CD4-positive, alpha-beta T cell treated with Interleukin-6 at 100 ng/mL for 8 hours (primary cell): ENCODE measurements around the gene MYO18A.

Source experiments
- DNase-seq: peaks from one replicate; pipeline ENCODE4 v3.0.0-alpha.2; 2020; ENCODE audit warnings: mixed read lengths, low spot score

The MYO18A gene

GRCh38 chr17:29080965-29081364 is 99.2 kb downstream of the MYO18A start:
- no peak for DNase-seq

GRCh38 chr17:29080323-29080722 is 99.9 kb downstream of the MYO18A start:
- no peak for DNase-seq

- DNase-seq: no peak
Observed at GRCh38 chr17:29079887-29080286, 100.3 kb downstream of the MYO18A start.

- no peak for DNase-seq
Observed at GRCh38 chr17:29079433-29079832, 100.8 kb downstream of the MYO18A start.

- DNase-seq: no peak
Observed at GRCh38 chr17:29078183-29079045, 101.8 kb downstream of the MYO18A start.

GRCh38 chr17:29077320-29077719 is 102.9 kb downstream of the MYO18A start:
- DNase-seq: no peak

DNA sequence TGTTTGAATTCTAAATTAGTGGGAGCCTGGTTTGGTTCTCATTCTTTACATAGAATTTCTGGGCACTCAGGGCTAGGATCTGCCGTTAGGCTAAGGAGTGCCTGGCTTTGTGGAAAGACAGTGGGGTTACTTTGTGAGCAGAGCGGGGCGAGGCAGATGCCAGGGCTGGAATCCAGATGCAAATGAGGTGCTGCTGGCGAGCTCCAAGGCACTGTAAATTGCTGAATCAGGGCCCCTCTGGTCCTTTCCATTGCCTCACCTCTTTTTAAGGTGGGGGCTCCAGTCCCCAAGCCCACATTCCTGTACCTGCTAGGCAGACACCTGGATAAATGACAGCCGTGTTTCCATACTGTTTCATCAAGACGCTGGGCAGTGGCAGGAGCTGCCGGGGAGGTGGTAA is 103.5 kb downstream of the MYO18A start:
- DNase-seq: no peak

GRCh38 chr17:29076087-29076486 is 104.1 kb downstream of the MYO18A start:
- DNase-seq: no peak

DNA sequence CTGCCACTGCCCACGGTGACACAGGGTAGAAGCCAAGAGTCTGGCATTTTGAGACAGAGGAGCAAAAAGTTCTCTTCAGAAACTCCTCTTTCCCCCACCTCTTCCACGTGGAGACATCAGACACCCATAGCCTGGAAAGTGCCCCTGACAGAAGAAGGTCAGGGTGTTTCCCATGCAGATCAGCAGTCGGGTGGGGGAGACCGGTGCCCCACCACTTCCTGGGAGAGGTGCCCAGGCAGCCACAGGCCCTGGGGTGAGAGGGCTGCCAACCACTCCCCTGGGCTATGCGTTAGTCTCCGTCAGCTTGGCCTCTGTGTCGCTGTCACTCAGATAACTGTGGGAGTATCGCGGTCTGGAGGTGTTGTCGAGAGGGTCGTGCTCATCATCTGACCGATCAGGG is 105.7 kb downstream of the MYO18A start:
- DNase-seq: no peak

DNA sequence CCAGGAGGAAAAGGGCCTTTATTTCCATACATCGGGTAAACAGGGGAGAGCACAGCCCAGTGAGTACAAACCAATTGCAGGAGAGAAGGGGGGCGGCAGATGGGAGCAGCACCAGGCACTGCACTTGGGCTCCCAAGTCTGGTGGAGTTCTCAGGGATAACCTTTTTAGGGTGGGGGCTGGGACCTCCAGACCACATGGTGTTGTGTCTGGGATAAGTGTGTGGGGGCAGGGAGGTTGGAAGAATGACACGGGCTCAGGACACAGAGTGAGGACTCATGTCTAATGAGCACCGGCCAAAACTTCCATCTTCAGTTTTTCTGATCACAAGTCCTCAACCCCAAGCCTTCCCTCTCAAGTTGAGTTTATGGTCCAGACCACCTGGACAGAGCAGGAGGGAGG is 106.7 kb downstream of the MYO18A start:
- no peak for DNase-seq

- DNase-seq: no peak
Observed at GRCh38 chr17:29073045-29073444, 107.2 kb downstream of the MYO18A start.

DNA sequence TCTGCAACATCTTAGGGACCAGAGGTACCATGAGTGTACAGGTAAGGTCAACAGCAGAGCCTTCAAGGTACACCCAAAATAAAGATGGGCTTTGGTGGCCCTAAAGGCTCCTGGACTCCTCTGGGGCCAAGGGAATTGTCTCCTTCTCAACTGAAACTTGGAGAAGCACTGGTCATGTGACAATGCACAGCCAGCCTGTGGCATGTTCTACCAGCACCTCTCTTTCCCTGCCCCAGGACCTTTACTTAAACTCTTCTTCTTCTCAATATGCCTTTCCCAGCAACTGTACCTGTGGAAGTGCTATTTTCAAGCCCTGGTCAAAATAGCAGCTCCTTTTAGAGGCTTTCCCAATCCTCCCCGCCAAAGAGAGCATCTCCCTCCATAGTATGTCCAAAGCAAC is 108.9 kb downstream of the MYO18A start:
- DNase-seq: no peak

- no peak for DNase-seq
Observed at GRCh38 chr17:29070781-29071180, 109.4 kb downstream of the MYO18A start.

GRCh38 chr17:29070308-29070707 is 109.9 kb downstream of the MYO18A start:
- no peak for DNase-seq

DNA sequence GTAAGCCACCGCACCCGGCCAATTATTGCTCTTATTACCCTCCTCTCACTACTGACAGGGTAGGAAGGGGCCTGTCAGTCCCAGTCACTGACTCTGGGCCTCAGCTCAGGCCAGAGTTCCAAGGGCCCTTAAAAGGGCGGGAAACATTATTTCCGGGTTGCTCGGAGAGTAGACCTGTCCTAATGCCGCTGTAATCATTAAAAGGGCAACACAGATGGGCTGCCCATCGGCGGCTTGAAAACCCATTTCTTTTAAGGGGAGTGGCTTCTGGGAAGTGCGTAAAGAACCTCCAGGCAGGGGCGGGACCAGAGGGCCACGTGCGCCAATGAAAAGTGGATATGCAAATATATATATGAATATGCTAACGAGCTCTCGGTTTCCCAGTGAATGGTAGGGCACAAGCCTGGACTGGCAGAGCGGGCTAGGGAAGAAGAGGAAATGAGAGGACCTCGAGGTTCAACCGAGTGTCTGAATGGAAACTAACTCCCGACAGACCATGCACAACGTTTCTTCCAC is 110.6 kb downstream of the MYO18A start:
- DNase-seq: no peak

DNA sequence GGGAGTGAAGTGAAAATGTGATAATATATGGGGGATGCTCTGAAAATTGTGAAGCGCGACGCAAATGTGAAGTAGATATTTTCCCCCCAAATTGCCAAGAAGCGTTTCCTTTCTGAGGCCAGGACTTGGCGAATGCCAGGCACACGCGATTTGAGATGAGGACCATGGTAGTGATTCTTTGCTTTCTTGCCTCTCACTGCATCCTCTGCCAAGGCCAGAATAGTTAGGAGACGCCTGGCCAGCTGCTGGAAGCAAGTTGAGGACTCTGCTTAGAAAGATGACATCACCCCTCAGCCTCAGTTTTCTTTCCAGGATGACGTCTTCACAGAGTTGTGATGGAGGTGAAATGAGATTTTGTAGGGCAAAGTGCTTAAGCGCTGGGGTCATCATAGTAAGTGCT is 111.4 kb downstream of the MYO18A start:
- no peak for DNase-seq

- DNase-seq: no peak
Observed at GRCh38 chr17:29066606-29067005, 113.6 kb downstream of the MYO18A start.

GRCh38 chr17:29066047-29066446 is 114.2 kb downstream of the MYO18A start:
- DNase-seq: no peak

DNA sequence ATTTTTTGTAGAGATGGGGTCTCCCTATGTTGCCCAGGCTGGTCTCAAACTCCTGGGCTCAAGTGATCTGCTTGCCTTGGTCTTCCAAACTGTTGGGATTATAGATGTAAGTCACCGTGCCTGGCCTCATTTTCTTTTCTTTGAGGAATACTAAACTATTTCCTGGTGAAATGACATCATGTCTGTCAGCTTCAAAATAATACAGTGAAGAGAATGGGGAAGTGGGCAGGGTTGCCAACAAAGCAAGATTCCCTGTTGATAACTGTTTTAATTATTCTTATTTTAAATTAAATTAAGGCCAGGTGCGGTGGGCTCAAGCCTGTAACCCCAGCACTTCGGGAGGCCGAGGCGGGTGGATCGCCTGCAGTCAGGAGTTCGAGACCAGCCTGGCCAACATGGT is 116.2 kb downstream of the MYO18A start:
- DNase-seq: no peak

- DNase-seq: no peak
Observed at GRCh38 chr17:29062215-29062614, 118.0 kb downstream of the MYO18A start.

DNA sequence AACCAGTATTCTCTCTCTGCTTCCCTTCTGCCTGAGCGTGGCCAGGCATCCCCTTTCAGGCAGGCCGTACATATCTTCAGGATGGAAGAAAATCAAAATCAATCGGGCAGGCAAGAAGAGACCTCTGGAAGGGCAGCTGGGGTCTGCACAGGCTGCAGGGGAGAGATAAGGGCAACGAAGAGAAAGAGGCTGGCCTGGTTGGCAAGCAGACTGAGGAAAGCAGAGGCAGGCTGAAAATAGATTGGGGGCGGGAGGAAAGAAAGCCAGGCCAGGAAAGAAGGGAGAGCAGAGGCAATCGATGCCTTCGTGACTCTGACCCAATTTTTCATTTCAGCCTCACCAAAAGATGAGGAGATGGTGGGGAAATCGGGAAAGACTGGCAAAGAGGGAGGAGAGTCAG is 119.2 kb downstream of the MYO18A start:
- DNase-seq: no peak

GRCh38 chr17:29060475-29060874 is 119.7 kb downstream of the MYO18A start:
- DNase-seq: no peak

GRCh38 chr17:29059281-29059680 is 120.9 kb downstream of the MYO18A start:
- DNase-seq: no peak

GRCh38 chr17:29058391-29058790 is 121.8 kb downstream of the MYO18A start:
- no peak for DNase-seq
